Lower leg skin (tissue), 3 donors: Measurements from ENCODE around the gene PLXNB3.

ENCODE experiments used
- CTCF ChIP-seq, 3 donors: fragments of 450-650 bp; IDR thresholded peaks; one replicate each; pipeline ENCODE4 v1.5.1; 2016; ENCODE audit warnings: antibody characterized with exemption in 3 of 3, mild to moderate bottlenecking in 3 of 3, moderate library complexity in 2 of 3
- POLR2A ChIP-seq, 2 donors: fragments of 450-650 bp; IDR thresholded peaks; one replicate each; pipeline ENCODE4 v1.6.1; 2016 to 2017; ENCODE audit warnings: antibody characterized with exemption in 2 of 2, mild to moderate bottlenecking in 1 of 2, moderate library complexity in 1 of 2

GRCh38 chrX:153821066-153821465 lies 57.0 kb downstream of the PLXNB3 start:
- TF ChIP-seq CTCF (IDR thresholded peaks at IDR 0.05) (no peak), POLR2A (IDR thresholded peaks at IDR 0.05) (no peak)
